ENCODE measurements around the gene ITGA7. TPM values are rescaled to one million over a fixed set of nuclear protein-coding genes. Genes with fewer than 3 reads are reported as not detected.

ITGA7 gene
- total RNA-seq, 1 donor from 2014 or later: 26.5 TPM

- Histone ChIP-seq H3K9me3 (ENCODE audit: insufficient read depth, low read depth, low read length) (no peaks in the 10 kb centered on the region), H3K9ac (ENCODE audit: low read length) (no peak overlapping the region), H3K4me2 (ENCODE audit: low read length) (no peak overlapping the region), H4K20me1 (ENCODE audit: insufficient read depth, low read length) (no peaks in the 10 kb centered on the region), H3K4me3 (ENCODE audit: insufficient read depth, low read depth, low read length) (no peak overlapping the region), H3K27me3 (ENCODE audit: insufficient read depth, low read length) (peaks cover 2% of the 10 kb centered on the region), H3K36me3 (ENCODE audit: insufficient read depth, low read length) (no peaks in the 10 kb centered on the region), H3K4me1 (ENCODE audit: insufficient read depth, low read length) (peaks cover 2% of the 10 kb centered on the region), H3K79me2 (ENCODE audit: insufficient read depth, low read length) (no peaks in the 10 kb centered on the region), H2AFZ (ENCODE audit: low read depth, low read length) (no peak overlapping the region), H3K27ac (ENCODE audit: low read depth, low read length) (no peak overlapping the region)
- Mint-ChIP-seq H3K27me3 (ENCODE audit: low read depth, unreplicated experiment) (peaks cover 40% of the 10 kb centered on the region), H3K4me3 (ENCODE audit: unreplicated experiment) (no peak overlapping the region), H3K36me3 (ENCODE audit: low read depth, unreplicated experiment) (no peaks in the 10 kb centered on the region), H3K9me3 (ENCODE audit: unreplicated experiment) (peaks cover 4% of the 10 kb centered on the region), H3K27ac (ENCODE audit: unreplicated experiment) (no peak overlapping the region), H3K4me1 (ENCODE audit: low read depth, unreplicated experiment) (no peaks in the 10 kb centered on the region)
- TF ChIP-seq EZH2 (IDR thresholded peaks at IDR 0.05; ENCODE audit: insufficient read depth, low read length) (no peak), CTCF (IDR thresholded peaks at IDR 0.05; ENCODE audit: insufficient read depth, low read depth, low read length) (no peak)
- FAIRE-seq: no peak
- no peak for DNase-seq (ENCODE audit: low read depth)
Observed at GRCh38 chr12:55641595-55641994, 66.1 kb downstream of the ITGA7 start.

GRCh38 chr12:55637467-55637866 is 70.2 kb downstream of the ITGA7 start:
- H3K27me3 ChIP-seq (ENCODE audit: insufficient read depth, low read length): peaks cover 11% of the 10 kb centered on the region
- Mint-ChIP-seq H3K27ac (ENCODE audit: unreplicated experiment) (no peak overlapping the region), H3K36me3 (ENCODE audit: low read depth, unreplicated experiment) (no peaks in the 10 kb centered on the region), H3K9me3 (ENCODE audit: unreplicated experiment) (no peaks in the 10 kb centered on the region), H3K4me3 (ENCODE audit: unreplicated experiment) (no peak overlapping the region), H3K27me3 (ENCODE audit: low read depth, unreplicated experiment) (peaks cover 43% of the 10 kb centered on the region), H3K4me1 (ENCODE audit: low read depth, unreplicated experiment) (no peaks in the 10 kb centered on the region)
- DNase-seq (ENCODE audit: low read depth) (no peak), FAIRE-seq (no peak)
- no peaks in the 10 kb centered on the region for H3K79me2 ChIP-seq (ENCODE audit: insufficient read depth, low read length)
- no peaks in the 10 kb centered on the region for H3K36me3 ChIP-seq (ENCODE audit: insufficient read depth, low read length)
- H3K4me1 ChIP-seq (ENCODE audit: insufficient read depth, low read length): no peaks in the 10 kb centered on the region
- no peak overlapping the region for H3K9ac ChIP-seq (ENCODE audit: low read length)
- H3K27ac ChIP-seq (ENCODE audit: low read depth, low read length): no peak overlapping the region
- H3K4me3 ChIP-seq (ENCODE audit: insufficient read depth, low read depth, low read length): no peak overlapping the region
- no peaks in the 10 kb centered on the region for H3K9me3 ChIP-seq (ENCODE audit: insufficient read depth, low read depth, low read length)
- TF ChIP-seq EZH2 (IDR thresholded peaks at IDR 0.05; ENCODE audit: insufficient read depth, low read length) (no peak), CTCF (IDR thresholded peaks at IDR 0.05; ENCODE audit: insufficient read depth, low read depth, low read length) (no peak)
- H2AFZ ChIP-seq (ENCODE audit: low read depth, low read length): no peak overlapping the region
- no peaks in the 10 kb centered on the region for H4K20me1 ChIP-seq (ENCODE audit: insufficient read depth, low read length)
- no peak overlapping the region for H3K4me2 ChIP-seq (ENCODE audit: low read length)

GRCh38 chr12:55636853-55637252 is 70.9 kb downstream of the ITGA7 start, which contains the start of gene OR10P1:
Gene OR10P1 (plus strand): TSS chr12:55636892. CDS start chr12:55636892, 0 bp downstream.
- Mint-ChIP-seq H3K4me3 (ENCODE audit: unreplicated experiment) (no peak within 1 kb of the TSS), H3K4me1 (ENCODE audit: low read depth, unreplicated experiment) (no peaks in the 10 kb centered on the region), H3K9me3 (ENCODE audit: unreplicated experiment) (no peaks in the 10 kb centered on the region), H3K36me3 (ENCODE audit: low read depth, unreplicated experiment) (no peaks in the 10 kb centered on the region), H3K27ac (ENCODE audit: unreplicated experiment) (no peak within 1 kb of the TSS), H3K27me3 (ENCODE audit: low read depth, unreplicated experiment) (peaks cover 45% of the 10 kb centered on the region)
- Histone ChIP-seq H3K4me3 (ENCODE audit: insufficient read depth, low read depth, low read length) (no peak within 1 kb of the TSS), H3K36me3 (ENCODE audit: insufficient read depth, low read length) (no peaks in the 10 kb centered on the region), H4K20me1 (ENCODE audit: insufficient read depth, low read length) (no peaks in the 10 kb centered on the region), H3K27me3 (ENCODE audit: insufficient read depth, low read length) (peaks cover 11% of the 10 kb centered on the region), H3K27ac (ENCODE audit: low read depth, low read length) (no peak within 1 kb of the TSS), H3K79me2 (ENCODE audit: insufficient read depth, low read length) (no peaks in the 10 kb centered on the region), H3K9ac (ENCODE audit: low read length) (no peak within 1 kb of the TSS), H3K4me2 (ENCODE audit: low read length) (no peak within 1 kb of the TSS), H3K4me1 (ENCODE audit: insufficient read depth, low read length) (no peaks in the 10 kb centered on the region), H2AFZ (ENCODE audit: low read depth, low read length) (no peak within 1 kb of the TSS), H3K9me3 (ENCODE audit: insufficient read depth, low read depth, low read length) (no peaks in the 10 kb centered on the region)
- TF ChIP-seq CTCF (IDR thresholded peaks at IDR 0.05; ENCODE audit: insufficient read depth, low read depth, low read length) (no peak), EZH2 (IDR thresholded peaks at IDR 0.05; ENCODE audit: insufficient read depth, low read length) (no peak)
- DNase-seq (ENCODE audit: low read depth) (no peak), FAIRE-seq (no peak)

Data from astrocyte (in vitro differentiated cells and primary cell).